Eye (tissue), 1 donor: ENCODE data around the gene MBP.

Source experiments
- DNase-seq: peaks from one replicate; pipeline ENCODE4 v3.0.0-alpha.2; 2015

MBP gene

DNA sequence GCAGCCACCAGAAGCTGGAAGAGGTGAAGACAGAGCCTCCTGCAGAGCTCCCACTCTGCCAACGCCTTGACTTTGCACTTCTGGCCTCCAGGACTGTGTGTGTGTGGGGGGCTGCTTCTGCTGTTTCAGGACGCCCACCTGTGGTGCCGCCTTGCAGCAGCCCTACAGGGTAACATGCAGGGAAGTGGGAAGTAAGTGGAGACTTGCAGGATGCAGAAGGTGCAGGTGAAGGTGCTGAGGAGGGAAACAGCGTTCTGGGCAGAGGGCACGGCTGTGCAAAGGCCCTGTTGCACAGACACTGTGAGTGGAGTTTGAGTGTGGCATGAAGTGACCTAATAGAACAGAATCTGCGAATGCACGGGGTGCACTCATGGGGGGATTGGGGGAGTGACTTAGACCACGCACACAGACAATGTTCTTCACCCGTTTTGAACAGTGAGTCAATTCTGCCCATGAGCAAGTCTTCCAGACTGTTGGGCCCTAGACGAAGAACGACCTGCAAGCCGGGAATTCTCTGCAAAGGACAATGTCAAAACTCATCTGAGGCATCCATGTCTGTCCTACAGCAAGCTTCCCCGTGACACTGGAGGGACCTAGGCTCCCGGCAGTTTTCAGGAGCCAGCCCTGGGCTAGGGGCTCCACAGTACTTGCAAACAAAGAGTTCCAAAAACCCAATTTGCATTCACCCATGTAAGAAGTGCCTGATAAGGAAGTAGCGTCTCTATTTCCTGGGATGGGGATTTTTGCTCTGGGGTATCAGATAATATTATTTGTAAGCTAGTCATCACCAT is 19.0 kb downstream of the MBP start:
- no peak for DNase-seq

GRCh38 chr18:77112747-77113092 is 19.9 kb downstream of the MBP start:
- no peak for DNase-seq

DNA sequence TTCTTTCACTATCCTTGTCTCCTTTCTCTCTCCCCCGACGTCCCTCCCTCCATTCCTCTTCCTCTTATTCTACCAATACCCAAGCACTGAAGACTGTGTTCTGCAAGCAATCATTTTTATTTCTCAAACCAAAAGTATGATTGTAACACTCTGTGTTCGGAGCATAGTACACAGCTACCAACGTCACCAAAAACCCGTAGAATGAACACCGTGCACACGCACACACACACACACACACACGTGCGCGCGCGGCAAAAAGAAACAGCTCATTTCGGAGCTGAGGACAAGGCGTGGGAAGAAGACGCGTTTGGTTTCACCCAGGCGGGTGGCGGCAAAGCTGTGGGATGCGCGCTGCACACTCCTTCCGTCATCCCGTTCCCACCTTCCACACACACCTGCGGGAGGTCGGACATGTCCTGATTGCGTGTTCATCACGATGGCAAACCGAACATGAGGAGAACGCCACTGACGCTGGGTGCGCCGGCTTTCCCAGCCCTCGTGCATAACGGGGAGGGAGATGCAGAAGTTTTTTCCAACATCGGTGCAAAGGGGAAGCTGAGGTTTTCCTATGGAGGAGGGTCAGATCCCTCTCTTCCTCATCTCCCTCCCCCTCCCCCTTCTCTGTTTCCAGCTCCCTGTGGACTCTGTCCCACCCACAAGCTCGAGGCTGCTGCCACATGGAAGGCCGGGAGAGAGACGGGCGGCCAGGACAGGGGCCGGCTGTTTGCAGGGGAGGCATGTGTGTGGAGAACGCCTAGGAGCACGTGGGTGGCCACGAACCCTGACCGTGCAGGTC is 20.4 kb downstream of the MBP start:
- no peak for DNase-seq

GRCh38 chr18:77111449-77111848 is 21.1 kb downstream of the MBP start:
- no peak for DNase-seq

DNA sequence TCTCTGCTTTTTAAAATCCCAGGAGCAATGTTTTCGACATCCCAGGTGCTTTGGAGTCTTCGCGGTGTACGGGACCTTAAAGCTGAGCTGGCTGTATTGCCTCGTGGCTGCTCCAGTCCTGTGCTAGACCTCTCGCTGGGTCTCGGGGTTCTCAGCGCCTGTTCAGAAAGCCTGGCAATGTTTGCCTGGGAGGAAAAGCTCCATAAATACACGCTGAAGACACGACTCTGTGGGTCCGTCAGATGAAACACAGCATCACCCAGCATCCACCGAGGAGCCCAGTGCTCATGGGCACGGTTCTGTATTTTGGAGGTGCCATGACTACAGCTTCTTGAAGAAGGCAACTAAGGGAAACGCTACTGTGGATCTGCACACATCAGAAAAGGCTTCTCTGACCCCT is 21.6 kb downstream of the MBP start:
- DNase-seq = no peak

GRCh38 chr18:77110400-77110799 is 22.2 kb downstream of the MBP start:
- no peak for DNase-seq

GRCh38 chr18:77109648-77110019 is 22.9 kb downstream of the MBP start:
- no peak for DNase-seq

DNA sequence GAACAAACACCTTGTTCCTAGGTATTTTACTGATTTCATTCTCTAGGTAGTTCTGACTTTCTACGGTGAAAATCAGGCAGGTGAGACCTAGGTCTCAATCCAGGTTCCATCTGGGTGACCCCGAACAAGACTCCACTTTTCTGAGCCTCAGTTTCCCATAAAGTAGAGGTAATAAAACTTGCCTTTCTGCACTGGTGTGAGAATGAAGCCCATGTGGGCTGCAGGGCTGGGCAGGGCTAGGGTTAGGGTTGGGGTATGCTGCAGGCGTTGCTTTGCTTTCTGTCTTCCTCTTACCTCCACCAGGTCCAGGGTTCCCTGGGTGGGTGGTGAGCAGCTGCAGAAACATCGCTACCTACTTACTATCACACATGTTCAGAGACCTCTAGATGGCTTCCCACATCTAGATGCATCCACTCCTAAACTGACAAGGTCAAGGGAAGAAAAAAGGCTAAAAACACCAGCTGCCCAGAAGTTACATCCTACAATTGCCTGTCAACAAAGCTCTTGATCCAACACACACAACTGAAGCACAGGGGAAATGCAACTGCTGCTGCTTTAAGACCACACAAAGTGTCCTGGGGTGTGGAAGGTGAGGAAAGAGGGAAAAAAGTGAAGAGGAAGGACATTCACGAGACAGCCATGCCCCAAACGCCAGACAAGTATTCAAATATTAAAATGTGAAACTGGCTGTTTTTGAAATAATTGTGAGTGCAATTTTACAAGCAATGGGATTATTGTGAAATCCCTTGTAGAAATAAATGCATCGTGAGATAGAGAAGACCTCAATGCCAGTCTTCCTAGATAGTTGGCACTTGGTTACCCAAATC is 23.5 kb downstream of the MBP start:
- no peak for DNase-seq

DNA sequence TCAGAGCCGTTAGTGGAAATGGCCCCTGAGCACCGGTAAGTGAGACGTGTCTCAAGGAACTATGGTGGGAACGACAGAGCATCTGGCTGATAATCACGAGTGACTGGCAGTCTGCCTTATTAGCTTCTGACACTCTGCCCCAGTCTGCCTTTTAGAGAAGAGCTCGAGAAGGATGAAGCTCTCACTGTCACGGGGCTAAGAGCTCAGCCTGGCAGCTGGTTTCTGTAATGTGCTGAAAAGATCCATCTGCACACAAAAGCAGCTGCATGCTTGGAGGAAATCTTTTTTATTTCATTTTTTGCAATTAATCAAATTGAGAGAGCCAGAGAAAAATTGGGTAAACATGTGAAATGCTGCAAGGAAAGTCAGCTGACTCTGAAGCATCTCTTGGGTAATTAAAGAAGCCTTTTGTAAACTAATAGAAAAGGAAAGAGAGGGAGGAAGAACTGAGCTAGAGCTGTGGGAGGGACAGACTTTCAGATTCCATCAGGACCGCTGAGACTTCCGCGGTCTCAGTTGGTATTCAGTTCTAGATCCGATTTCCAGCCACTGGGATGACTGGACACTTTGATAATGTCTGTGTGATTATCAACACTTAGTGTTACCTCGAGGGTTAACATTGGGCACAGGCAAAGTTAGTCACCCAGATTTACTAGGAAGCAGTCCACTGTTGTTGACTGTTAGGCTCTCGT is 24.4 kb downstream of the MBP start:
- DNase-seq = peak; percentile 80

DNA sequence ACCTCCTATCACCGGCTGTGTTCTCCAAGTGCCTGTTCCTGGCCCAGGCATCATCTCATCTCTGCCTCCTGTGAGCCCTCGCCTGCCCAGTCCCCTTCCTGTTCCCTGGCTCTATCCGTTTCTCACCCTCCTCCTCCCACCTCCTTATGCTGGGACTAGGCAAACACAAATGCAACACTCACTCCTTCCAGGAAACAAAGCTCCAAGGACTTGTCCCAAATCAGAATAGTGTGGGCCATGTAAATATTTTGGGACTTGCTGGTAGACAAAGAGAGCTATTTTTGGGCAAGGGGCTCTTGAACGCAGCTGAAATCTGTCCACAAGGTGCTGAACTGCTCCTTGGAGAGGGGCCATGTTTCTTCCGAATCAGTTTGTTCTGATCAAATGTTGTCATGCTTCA is 25.3 kb downstream of the MBP start:
- peak; percentile 65 for DNase-seq

DNA sequence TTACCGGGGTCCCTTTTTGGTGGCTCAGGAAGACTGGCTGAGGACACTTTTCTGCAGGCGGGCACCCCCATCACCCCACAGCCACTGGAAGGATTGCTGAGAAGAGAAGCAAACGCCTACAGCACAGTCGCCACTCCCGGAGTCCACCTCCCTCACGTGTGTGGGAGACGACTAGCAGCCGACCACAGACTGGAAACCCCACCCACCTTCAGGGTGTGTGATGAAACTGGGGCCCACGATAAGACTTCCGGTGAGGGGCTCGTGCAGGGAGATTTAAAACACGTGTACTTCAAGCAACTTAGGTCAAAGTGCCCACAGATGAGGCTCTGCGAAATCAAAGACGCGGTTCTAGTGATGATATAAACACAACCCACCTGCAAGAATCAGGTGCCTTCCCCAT is 26.3 kb downstream of the MBP start:
- no peak for DNase-seq

- DNase-seq = no peak
These were observed 26.9 kb downstream of the MBP start for GRCh38 chr18:77105680-77106079.

DNA sequence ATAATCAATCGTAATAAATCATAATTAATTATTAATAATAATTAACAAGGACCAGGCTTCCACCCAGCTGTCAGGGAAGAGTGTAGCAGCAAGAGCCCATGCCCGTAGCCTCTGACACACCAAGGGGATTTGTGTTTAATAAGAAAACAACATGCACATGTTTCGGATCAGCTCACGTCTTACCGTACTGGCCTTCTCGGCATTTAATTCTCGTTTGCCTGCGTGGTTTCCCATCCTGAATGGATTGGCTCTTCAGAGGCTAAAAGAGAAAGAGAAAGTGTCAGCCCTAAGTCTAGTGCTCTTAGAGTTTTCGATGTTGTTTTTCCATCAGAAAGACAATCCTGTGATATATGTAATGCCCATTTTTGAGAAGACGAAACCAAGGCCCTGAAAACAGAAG is 27.6 kb downstream of the MBP start:
- peak; percentile 48 for DNase-seq

DNA sequence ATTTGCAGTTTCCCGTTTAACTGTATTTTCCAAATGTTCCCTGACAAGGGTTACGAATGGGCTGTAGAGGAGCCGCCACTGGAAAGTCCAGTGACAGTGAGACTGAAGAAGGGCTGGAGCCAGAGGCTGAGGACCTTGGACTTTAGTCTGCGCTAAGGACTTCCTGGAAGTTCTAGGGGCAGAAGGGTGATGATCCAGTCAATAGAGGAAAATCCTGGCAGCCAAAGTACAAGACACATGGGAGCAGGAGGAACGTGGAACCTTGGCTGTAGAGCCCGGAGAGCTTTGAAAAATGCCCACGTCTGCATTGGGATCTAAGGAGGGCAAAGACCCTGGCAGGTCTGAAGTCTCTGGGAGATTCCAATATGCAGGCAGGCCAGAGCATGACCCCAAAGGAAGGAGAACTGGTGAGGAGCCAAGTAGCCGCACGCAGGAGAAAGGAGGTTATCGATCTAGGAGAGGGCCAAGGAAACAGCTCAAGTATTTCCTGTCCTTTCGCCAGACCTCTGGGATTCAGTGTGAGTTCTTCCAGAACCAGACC is 28.5 kb downstream of the MBP start:
- no peak for DNase-seq

DNA sequence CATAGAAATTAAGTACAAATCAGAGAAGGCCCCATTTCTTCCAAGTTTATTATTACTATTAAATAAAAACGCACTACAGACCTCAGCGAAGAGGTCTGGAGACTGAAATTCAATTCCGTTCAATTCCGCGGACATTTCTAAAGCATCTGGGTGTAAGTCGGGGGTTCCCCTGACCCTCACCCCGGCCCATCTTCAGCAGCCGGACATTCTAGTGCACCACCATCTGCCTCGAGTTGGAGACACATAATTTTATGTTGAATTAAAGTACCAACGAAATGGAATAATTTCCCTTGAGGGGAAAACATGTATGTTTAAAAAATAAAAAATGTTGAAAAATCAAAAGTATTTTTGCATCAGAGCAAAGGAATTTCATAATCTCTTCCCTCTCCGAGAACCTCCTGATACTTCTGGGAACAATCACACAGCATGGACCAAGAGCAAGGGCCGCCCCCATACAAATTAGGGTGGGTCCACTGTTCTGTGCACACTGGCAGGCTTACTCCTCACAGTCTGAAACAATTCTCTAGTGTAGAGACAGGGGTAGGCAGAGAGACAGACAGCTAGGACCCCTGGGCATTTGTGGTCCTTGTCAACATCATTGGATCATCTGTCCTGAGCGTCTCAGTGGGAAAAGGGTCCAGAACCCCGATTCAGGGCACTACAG is 29.3 kb downstream of the MBP start:
- peak; percentile 44 for DNase-seq

GRCh38 chr18:77102259-77103040 is 30.1 kb downstream of the MBP start:
- peak; percentile 67 for DNase-seq

DNA sequence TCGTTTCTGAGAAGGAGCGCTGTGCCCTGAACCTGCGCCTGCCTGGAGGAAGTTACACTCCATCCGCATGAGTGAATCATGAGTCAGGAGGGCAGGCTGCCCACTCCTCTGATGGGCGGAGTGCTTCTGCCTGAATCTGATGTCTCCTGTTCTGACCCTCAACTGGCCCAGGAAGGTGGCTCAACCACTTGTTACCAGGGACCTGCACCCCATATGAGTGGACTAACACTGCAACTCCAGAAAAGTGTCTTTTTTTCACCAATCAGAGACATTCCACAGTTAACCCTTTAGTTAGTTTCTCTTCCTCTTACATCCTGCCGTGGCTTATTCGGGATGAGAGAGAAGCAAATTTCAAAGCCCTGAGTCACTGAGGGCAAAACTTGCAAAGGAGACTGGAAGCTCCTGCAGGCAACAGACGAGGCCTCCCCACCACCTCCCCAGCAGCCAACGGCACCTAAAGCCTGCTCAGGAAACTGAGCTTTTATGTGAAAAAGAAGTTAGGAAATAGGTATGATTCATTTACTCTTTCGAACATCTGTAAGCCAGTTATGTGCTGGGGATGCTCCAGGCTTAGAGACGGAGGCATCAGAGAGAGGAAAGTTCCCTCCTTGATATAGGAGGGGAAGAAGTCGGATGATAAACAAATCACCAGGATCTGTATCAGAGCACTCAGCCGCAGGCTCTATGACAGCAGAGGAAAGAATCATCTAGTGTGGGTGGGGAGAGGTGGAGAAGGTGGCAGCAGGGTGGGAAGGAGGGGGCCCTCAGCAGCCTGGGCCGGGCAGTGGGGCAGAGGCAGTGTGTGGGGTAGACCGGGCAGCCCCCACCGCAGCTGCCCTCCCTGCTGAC is 30.9 kb downstream of the MBP start:
- DNase-seq = peak; percentile 64

DNA sequence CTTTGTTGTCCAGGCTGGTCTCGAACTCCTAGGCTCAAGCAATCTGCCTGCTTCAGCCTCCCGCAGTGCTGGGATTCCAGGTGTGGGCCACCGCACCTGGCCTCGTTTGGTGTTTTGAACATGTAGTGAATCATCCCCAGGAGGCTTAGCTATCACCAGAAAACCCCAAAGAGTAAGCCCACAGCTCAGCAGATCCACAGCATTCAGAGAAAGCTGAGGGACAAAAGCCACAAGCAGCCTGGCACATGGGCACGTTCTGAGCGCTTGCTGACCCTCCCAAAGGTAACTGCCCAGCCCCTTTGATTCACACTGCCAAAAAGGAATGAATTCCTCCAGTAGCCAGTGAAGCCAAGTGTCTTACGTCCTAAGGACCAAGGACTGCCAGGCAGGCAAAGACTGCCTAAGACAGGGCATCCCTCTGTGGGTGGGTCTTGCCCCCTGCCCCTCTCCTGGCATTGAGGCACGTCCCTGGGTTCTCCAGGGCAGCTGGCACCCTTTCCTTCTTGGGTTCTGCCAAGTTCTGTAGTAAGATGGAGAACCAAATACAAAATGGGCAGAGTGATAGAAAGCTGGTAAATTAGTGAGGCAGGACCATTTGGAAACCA is 31.7 kb downstream of the MBP start:
- no peak for DNase-seq

DNA sequence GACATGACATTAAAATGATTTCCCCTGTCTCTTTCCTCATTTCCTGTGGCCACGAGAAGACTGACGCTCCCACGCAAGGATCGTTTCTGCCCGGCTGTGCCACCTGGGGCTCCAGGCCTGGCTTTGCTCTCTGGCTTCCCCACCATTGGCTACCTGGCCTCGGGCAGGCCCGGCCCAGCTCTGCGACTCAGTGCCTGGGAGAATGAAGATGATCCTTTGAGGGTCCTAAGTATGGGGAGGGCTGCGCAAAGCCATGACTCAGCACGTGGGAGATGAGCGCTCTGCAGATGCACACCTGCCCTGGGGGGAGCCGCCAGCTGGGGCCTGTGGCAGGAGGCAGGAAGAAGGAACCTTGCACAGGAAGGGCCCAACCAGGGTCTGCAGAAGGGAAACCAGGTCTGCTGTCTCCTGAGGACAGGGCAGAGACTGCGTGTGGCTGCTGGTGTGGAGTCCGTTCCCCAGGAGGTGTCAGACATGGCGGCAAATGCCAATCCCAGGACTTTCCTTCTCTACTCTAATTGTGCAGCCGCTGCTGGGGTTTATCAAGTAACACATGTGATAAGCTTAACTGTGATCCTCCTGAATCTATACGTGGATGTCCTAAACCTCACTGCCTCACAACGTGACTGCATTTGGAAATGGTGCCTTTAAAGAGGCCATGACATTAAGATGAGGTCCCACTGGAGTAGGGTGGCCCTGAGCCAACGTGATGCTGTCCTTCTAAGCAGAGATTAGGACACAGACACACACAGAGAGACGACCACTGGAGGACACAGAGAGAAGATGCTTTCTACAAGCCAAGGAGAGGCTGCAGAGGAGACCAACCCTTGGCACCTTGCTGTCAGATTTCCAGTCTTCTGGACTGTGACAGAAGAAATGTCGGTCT is 32.9 kb downstream of the MBP start:
- no peak for DNase-seq
